ENCODE data around the gene DUS4L. TPM values are rescaled to one million over a fixed set of nuclear protein-coding genes. Genes with fewer than 3 reads are reported as not detected.

DUS4L gene
- total and polyA plus RNA-seq, 2 of the 13 experiments (the other 11 are each of a cell fraction or from before 2014, with no cell fraction given) = 5.6 to 9.8 TPM

- TF ChIP-seq GLI4 (CRISPR knock-in tag; IDR thresholded peaks at IDR 0.05; ENCODE audit: borderline replicate concordance) (no peak), FOXJ3 (CRISPR knock-in tag; IDR thresholded peaks at IDR 0.05; ENCODE audit: borderline replicate concordance) (no peak), GLMP (CRISPR knock-in tag; IDR thresholded peaks at IDR 0.05; ENCODE audit: borderline replicate concordance) (no peak), ZNF33A (CRISPR knock-in tag; IDR thresholded peaks at IDR 0.05; ENCODE audit: borderline replicate concordance) (no peak), PPARG (CRISPR knock-in tag; conservative IDR thresholded peaks at IDR 0.05) (no peak), ZBED4 (CRISPR knock-in tag; IDR thresholded peaks at IDR 0.05; ENCODE audit: borderline replicate concordance) (peak; percentile 100), YEATS2 (CRISPR knock-in tag; IDR thresholded peaks at IDR 0.05; ENCODE audit: borderline replicate concordance) (no peak), HNRNPH1 (optimal IDR thresholded peaks at IDR 0.05; ENCODE audit: low read depth, low read length) (no peak), ZFP36L2 (CRISPR knock-in tag; IDR thresholded peaks at IDR 0.05) (no peak), BRCA1 (CRISPR knock-in tag; IDR thresholded peaks at IDR 0.05) (0 out of 2 replicates have a peak, but pooled peaks have one; percentile 47), NR2F6 (IDR thresholded peaks at IDR 0.05) (no peak), NR2F6 (CRISPR knock-in tag; IDR thresholded peaks at IDR 0.05) (peak; percentile 25; the same call in 1 of the 2 replicates), GATA4 (IDR thresholded peaks at IDR 0.05; ENCODE audit: borderline replicate concordance, low read depth) (no peak), NFKB2 (CRISPR knock-in tag; IDR thresholded peaks at IDR 0.05; ENCODE audit: borderline replicate concordance) (no peak), ZFAT (CRISPR knock-in tag; conservative IDR thresholded peaks at IDR 0.05) (no peak)
- TF ChIP-seq, protein P1, sequence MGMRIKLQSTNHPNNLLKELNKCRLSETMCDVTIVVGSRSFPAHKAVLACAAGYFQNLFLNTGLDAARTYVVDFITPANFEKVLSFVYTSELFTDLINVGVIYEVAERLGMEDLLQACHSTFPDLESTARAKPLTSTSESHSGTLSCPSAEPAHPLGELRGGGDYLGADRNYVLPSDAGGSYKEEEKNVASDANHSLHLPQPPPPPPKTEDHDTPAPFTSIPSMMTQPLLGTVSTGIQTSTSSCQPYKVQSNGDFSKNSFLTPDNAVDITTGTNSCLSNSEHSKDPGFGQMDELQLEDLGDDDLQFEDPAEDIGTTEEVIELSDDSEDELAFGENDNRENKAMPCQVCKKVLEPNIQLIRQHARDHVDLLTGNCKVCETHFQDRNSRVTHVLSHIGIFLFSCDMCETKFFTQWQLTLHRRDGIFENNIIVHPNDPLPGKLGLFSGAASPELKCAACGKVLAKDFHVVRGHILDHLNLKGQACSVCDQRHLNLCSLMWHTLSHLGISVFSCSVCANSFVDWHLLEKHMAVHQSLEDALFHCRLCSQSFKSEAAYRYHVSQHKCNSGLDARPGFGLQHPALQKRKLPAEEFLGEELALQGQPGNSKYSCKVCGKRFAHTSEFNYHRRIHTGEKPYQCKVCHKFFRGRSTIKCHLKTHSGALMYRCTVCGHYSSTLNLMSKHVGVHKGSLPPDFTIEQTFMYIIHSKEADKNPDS (CRISPR knock-in tag; IDR thresholded peaks at IDR 0.05) = no peak
- TF ChIP-seq, protein P2, sequence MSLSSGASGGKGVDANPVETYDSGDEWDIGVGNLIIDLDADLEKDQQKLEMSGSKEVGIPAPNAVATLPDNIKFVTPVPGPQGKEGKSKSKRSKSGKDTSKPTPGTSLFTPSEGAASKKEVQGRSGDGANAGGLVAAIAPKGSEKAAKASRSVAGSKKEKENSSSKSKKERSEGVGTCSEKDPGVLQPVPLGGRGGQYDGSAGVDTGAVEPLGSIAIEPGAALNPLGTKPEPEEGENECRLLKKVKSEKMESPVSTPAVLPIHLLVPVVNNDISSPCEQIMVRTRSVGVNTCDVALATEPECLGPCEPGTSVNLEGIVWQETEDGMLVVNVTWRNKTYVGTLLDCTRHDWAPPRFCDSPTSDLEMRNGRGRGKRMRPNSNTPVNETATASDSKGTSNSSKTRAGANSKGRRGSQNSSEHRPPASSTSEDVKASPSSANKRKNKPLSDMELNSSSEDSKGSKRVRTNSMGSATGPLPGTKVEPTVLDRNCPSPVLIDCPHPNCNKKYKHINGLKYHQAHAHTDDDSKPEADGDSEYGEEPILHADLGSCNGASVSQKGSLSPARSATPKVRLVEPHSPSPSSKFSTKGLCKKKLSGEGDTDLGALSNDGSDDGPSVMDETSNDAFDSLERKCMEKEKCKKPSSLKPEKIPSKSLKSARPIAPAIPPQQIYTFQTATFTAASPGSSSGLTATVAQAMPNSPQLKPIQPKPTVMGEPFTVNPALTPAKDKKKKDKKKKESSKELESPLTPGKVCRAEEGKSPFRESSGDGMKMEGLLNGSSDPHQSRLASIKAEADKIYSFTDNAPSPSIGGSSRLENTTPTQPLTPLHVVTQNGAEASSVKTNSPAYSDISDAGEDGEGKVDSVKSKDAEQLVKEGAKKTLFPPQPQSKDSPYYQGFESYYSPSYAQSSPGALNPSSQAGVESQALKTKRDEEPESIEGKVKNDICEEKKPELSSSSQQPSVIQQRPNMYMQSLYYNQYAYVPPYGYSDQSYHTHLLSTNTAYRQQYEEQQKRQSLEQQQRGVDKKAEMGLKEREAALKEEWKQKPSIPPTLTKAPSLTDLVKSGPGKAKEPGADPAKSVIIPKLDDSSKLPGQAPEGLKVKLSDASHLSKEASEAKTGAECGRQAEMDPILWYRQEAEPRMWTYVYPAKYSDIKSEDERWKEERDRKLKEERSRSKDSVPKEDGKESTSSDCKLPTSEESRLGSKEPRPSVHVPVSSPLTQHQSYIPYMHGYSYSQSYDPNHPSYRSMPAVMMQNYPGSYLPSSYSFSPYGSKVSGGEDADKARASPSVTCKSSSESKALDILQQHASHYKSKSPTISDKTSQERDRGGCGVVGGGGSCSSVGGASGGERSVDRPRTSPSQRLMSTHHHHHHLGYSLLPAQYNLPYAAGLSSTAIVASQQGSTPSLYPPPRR (CRISPR knock-in tag; IDR thresholded peaks at IDR 0.05; ENCODE audit: borderline replicate concordance) = no peak
Measured at GRCh38 chr7:107579885-107580715, 16.3 kb downstream of the DUS4L start, which contains the start of gene BCAP29 (continued).
